Activated CD4-positive, alpha-beta T cell treated with anti-CD3 and anti-CD28 coated beads, Interleukin-2, Interleukin-4, amounts not matched to agents 100 ng/mL and 50 ng/mL, durations not matched to agents 16 hours and 8 hours (primary cell): ENCODE data around the gene TP53TG3D.
A peak's percentile ranks its signal among the peaks of the same experiment; 100 is the strongest.
"Not testable (repeated sequence)": the region's sequence is repeated elsewhere in the genome, so short reads cannot be mapped to it uniquely, and the experiment has no call there.

Source experiments
- DNase-seq: peaks from one replicate; pipeline ENCODE4 v3.0.0-alpha.2; 2020; ENCODE audit warnings: low spot score

TP53TG3D gene

GRCh38 chr16:32252986-32253385 lies at the start of gene TP53TG3D:
TP53TG3D (plus strand) TSS chr16:32253286; CDS start chr16:32253354, 68 bp downstream.
- DNase-seq = not testable (repeated sequence)

GRCh38 chr16:32253507-32253906 lies 421 bp downstream of the TP53TG3D start:
- peak; percentile 0 for DNase-seq

- DNase-seq = not testable (repeated sequence)
Measured at GRCh38 chr16:32261526-32261925, 8.4 kb downstream of the TP53TG3D start.

GRCh38 chr16:32263552-32263951 lies 10.5 kb downstream of the TP53TG3D start:
- not testable (repeated sequence) for DNase-seq

GRCh38 chr16:32281910-32282309 lies 28.8 kb downstream of the TP53TG3D start:
- not testable (repeated sequence) for DNase-seq

- not testable (repeated sequence) for DNase-seq
Measured at GRCh38 chr16:32283024-32283423, 29.9 kb downstream of the TP53TG3D start.

- DNase-seq = not testable (repeated sequence)
Measured at GRCh38 chr16:32283917-32284495, 30.9 kb downstream of the TP53TG3D start.

GRCh38 chr16:32284800-32285796 lies 32.0 kb downstream of the TP53TG3D start:
- not testable (repeated sequence) for DNase-seq

GRCh38 chr16:32286193-32286592 lies 33.1 kb downstream of the TP53TG3D start:
- not testable (repeated sequence) for DNase-seq

GRCh38 chr16:32287743-32288142 lies 34.7 kb downstream of the TP53TG3D start:
- DNase-seq = not testable (repeated sequence)

GRCh38 chr16:32289197-32289596 lies 36.1 kb downstream of the TP53TG3D start:
- not testable (repeated sequence) for DNase-seq

GRCh38 chr16:32302776-32303175 lies 49.7 kb downstream of the TP53TG3D start:
- not testable (repeated sequence) for DNase-seq
